GM12874 (cell line): ENCODE measurements around the gene HACL1.

Source experiments
- CTCF ChIP-seq: IDR thresholded peaks from 2 replicates; pipeline ENCODE4 v1.5.1; 2011; ENCODE audit warnings: low read depth, mild to moderate bottlenecking, control low read depth, low read length, moderate library complexity; ENCODE audit not compliant: insufficient read depth

Gene HACL1

DNA sequence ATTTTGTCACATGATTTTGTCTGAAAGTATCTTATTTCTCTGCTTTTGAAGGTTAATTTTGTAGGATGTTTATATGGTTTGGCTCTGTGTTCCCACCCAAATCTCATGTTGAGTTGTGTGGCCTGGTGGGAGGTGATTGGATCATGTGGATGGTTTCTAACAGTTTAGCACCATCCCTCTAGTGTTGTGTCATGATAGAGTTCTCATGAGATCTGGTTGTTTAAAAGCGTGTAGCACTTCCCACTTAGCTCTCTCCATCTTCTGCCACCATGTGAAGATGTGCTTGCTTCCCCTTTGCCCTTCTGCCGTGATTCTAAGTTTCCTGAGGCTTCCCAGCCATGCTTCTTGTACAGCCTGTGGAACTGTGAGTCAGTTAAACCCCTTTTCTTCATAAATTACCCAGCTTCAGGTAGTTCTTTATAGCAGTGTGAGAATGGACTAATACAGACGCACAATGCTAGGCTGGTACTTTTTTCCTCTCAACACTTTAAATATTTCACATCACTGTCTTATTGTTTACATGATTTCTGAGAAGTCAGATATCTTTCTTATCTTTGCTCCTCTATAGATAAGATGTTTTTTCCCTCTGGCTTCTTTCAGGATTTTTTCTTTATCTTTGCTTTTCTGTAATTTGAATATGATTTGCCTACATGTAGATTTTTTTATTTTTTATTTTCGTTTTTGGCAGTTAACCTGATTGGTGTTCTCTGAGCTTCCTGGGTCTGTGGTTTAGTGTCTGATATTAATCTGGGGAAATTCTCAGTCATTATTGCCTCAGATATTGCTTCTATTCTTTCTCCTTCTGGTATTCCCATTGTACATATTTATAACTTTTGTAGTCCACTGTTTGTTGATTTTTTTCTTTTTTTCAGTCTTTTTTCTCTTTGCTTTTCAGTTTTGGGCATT lies 22.4 kb upstream of the HACL1 start:
- TF ChIP-seq CTCF = no peak

DNA sequence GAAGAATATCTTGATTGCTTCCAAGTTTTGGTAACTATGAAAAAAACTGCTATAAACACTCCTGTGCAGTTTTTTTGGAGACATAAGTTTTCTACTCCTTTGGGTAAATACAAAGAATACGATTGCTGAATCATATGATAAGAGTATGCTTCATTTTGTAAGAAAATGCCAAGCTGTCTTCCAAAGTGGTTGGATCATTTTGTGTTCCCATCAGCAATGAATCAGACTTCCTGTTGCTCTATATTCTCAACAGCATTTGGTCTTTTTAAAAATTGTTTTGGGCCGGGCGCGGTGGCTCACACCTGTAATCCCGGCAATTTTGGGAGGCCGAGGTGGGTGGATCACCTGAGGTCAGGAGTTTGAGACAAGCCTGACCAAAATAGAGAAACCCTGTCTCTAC lies 14.7 kb upstream of the HACL1 start:
- TF ChIP-seq CTCF = no peak

DNA sequence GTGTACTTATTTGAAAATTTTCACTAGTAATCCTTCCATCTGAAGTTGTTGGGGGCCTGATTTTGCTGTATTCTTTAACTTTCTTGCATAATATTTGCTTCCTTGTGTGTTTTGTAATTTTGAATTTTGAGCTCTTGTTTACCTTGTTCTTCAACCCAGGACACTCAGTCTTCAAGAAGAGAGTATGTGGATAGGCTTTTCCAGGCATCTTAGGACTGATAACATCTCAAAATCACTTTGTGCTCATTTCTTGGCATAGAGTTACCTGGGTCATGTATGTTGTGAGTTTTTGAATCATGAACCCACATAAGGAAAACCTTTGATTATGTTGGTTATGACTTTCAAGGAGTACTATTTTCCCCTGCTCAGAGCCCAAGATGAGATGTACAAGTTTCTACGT lies 13.6 kb upstream of the HACL1 start:
- TF ChIP-seq CTCF = no peak

DNA sequence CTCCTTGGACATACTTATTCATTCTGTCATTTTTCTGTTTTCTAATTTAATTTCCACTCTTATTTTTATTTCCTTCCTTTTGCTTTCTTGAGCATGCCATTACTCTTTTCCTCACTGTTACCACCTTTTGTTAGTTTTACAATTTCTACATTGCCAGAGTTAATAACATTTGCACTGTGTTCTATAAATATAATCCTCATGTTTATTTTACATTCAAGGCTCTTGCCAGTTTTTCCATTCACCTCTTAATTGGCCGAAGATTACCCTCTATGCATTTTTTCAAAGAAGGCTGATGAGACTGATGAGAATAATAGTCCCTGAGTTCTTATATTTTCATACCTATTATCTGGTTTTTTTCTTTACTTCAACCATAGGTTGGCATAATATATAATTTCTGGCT lies 10.6 kb upstream of the HACL1 start:
- no peak for TF ChIP-seq CTCF

DNA sequence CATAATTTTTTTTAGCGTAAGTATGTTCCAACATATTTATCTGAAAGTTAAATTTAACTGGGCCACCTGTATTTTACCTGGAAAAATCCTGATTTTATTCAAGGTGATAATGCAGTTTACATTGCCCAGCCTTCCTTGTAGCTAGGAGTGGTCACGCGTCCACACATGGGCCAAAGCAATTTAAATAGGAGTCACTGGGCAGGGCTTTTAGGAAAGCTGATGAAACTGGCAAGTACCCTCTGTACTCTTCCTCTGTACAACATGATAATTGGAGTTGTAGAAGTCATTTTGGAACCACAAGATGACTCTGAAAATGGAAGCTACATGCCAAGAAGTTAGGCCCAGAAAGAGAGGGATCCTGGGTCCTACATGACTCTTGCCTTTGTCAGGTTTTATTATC lies 9.6 kb upstream of the HACL1 start:
- no peak for TF ChIP-seq CTCF

GRCh38 chr3:15610082-15610759 lies 8.9 kb upstream of the HACL1 start:
- no peak for TF ChIP-seq CTCF

- no peak for TF ChIP-seq CTCF
Measured at GRCh38 chr3:15606434-15606891, 5.1 kb upstream of the HACL1 start.
